ENCODE results near the gene ACSM4. TPM values are rescaled to one million over a fixed set of nuclear protein-coding genes. Genes with fewer than 3 reads are reported as not detected.
"Not testable (repeated sequence)": the region's sequence is repeated elsewhere in the genome, so short reads cannot be mapped to it uniquely, and the experiment has no call there.

ACSM4 gene
- total and polyA plus RNA-seq, 8 donors: not detected

GRCh38 chr12:7324176-7324575 is 20.3 kb downstream of the ACSM4 start:
- WGBS, 2 donors: 64 to 75% methylated on average over 5 of the region's 5 CpGs
- no peak for TF ChIP-seq CTCF (IDR thresholded peaks at IDR 0.05)
- H3K4me3 ChIP-seq: no peak overlapping the region
- H3K4me1 ChIP-seq: no peaks in the 10 kb centered on the region
- peaks cover 0 to 3% (median 0%) of the 10 kb centered on the region in 4 donors for H3K27me3 ChIP-seq
- H3K27ac ChIP-seq: no peak overlapping the region
- no peaks in the 10 kb centered on the region for H3K9me3 ChIP-seq
- no peaks in the 10 kb centered on the region for H3K36me3 ChIP-seq
- FAIRE-seq (no peak), DNase-seq (no peak), ATAC-seq (no peak)
- intact Hi-C loops (cut with DNase I): no loop called here

GRCh38 chr12:7327918-7328317 is 24.0 kb downstream of the ACSM4 start:
- Histone ChIP-seq H3K27me3 (peaks cover 0 to 3% (median 0%) of the 10 kb centered on the region in 4 donors), H3K4me3 (no peak overlapping the region), H3K27ac (no peak overlapping the region), H3K4me1 (no peaks in the 10 kb centered on the region), H3K36me3 (no peaks in the 10 kb centered on the region), H3K9me3 (no peaks in the 10 kb centered on the region)
- no peak for ATAC-seq
- no peak for DNase-seq
- intact Hi-C loops (cut with DNase I): no loop called here
- FAIRE-seq: no peak
- WGBS, 2 donors: 55 to 60% methylated on average over 7 of the region's 7 CpGs
- no peak for TF ChIP-seq CTCF (IDR thresholded peaks at IDR 0.05)

- FAIRE-seq; ATAC-seq; DNase-seq; H3K27ac ChIP-seq; H3K36me3 ChIP-seq; intact Hi-C loops (cut with DNase I); H3K27me3 ChIP-seq; H3K9me3 ChIP-seq; H3K4me3 ChIP-seq; H3K4me1 ChIP-seq: not testable (repeated sequence)
- 69 to 77% methylated on average over 5 of the region's 5 CpGs for WGBS, 2 donors
Measured at GRCh38 chr12:7337790-7338189, 33.9 kb downstream of the ACSM4 start.

- ATAC-seq: no peak
- Histone ChIP-seq H3K4me3 (no peak overlapping the region), H3K27me3 (no peaks in the 10 kb centered on the region), H3K27ac (no peak overlapping the region), H3K4me1 (no peaks in the 10 kb centered on the region), H3K9me3 (no peaks in the 10 kb centered on the region), H3K36me3 (no peaks in the 10 kb centered on the region)
- TF ChIP-seq CTCF (IDR thresholded peaks at IDR 0.05): no peak
- FAIRE-seq: no peak
- 42 to 61% methylated on average over 1 of the region's 1 CpG for WGBS, 2 donors
- DNase-seq: no peak
- intact Hi-C loops (cut with DNase I): no loop called here
Measured at GRCh38 chr12:7339675-7340074, 35.8 kb downstream of the ACSM4 start.

- Histone ChIP-seq H3K27ac (no peak overlapping the region), H3K27me3 (no peaks in the 10 kb centered on the region), H3K36me3 (no peaks in the 10 kb centered on the region), H3K9me3 (no peaks in the 10 kb centered on the region), H3K4me1 (no peaks in the 10 kb centered on the region), H3K4me3 (no peak overlapping the region)
- intact Hi-C loops (cut with DNase I): no loop called here
- no peak for TF ChIP-seq CTCF (IDR thresholded peaks at IDR 0.05)
- ATAC-seq (peak in 1 of 4 donors; percentile 39), DNase-seq (no peak), FAIRE-seq (no peak)
Measured at GRCh38 chr12:7344833-7345606, 41.1 kb downstream of the ACSM4 start.

Measured in pancreas (tissue), 10 donors.